GM21528 (cell line): ENCODE results near the gene DGCR8.

Source experiments
- ATAC-seq: cut with Tn5 transposase; IDR thresholded peaks from one replicate; pipeline ENCODE4 v1.9.1; 2021; ENCODE audit warnings: mild to moderate bottlenecking, moderate library complexity; ENCODE audit not compliant: unreplicated experiment, low FRiP score

The DGCR8 gene

DNA sequence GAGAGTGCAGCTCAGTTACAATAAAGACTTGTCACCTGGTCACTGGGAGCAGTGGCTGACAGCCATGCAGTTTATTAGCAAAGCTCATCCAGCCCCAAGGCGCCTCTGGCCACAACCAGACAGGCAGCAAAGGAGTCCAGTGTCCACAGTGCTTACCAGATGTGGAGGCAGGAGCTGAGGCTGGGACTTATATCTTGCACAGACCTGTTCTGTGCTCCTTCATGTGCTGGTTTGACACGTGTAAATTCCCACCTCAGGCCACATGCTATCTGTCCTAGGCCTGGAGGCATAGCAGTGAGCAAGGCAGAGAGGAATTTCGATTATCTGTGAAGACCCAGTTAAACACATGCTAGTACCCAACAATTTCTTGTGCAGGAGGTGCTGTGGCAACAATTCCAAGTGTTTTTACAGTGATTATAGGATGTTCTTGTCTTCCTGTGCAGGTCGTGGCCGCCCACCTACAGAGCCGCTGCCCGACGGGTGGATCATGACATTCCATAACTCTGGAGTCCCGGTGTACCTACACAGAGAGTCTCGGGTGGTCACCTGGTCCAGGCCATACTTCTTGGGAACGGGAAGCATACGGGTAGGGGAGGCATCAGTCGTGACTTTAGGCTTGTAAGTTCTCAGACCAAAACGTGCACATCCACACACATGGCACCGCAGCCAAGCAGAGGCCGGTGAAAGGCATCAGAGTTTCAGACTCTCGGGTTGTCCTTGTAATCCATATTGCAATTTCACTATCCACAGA is 9.4 kb downstream of the DGCR8 start:
- ATAC-seq, result no peak

GRCh38 chr22:20089977-20090729 is 10.1 kb downstream of the DGCR8 start:
- ATAC-seq, result no peak

- ATAC-seq, result no peak
These were observed 10.7 kb downstream of the DGCR8 start for GRCh38 chr22:20090730-20091240.

DNA sequence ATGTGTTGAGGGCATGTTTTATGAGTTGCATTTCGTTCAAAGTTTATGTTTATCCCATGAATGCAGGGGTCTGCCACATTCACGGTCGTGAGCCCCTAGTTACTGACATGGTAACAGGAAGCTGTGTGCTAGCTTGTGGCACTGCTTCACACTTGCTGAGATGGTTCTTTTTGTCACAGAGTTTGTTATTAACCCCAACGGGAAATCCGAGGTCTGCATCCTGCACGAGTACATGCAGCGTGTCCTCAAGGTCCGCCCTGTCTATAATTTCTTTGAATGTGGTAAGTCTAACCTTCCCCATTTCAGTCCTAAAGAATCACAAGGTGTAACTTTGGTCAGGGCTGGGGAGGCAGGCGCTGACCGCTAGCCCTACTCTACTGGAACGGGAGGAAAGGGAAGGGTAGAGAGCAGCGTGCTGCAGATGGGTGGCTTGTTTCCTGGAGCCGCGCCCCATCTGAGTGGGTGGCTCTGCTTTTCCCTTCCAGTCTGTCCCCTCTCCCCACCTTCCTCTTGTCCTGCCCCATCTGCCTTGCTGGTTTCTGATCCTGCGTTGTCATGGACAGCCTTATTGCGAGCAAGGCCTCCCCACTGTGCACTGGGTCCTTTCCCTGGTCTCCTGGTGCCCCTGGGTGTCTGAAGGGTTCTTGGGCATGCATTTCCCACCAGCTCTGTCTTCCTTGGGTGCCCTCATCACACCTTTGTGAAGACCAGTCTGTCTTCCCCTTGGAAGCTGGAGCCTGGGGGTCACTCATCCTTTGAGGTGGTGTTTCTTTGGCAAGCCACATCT is 11.8 kb downstream of the DGCR8 start:
- no peak for ATAC-seq

DNA sequence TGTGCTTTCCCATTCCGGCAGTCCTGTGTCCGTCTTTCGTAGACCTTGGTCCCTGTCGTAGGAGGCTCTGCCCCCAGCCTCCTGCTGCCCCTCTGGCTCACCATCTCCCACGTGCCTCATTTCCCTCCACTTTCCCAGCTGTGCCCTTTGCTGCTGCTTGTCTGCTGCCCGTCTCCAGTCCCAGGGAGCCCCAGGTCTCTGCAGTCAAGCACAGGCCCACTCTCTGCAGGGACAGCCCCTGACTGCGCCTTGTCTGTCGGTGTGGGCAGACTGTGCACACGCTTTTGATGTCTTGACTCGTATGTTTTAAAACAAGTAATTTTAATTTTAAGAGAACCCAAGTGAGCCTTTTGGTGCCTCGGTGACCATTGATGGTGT is 12.4 kb downstream of the DGCR8 start:
- ATAC-seq, result no peak

DNA sequence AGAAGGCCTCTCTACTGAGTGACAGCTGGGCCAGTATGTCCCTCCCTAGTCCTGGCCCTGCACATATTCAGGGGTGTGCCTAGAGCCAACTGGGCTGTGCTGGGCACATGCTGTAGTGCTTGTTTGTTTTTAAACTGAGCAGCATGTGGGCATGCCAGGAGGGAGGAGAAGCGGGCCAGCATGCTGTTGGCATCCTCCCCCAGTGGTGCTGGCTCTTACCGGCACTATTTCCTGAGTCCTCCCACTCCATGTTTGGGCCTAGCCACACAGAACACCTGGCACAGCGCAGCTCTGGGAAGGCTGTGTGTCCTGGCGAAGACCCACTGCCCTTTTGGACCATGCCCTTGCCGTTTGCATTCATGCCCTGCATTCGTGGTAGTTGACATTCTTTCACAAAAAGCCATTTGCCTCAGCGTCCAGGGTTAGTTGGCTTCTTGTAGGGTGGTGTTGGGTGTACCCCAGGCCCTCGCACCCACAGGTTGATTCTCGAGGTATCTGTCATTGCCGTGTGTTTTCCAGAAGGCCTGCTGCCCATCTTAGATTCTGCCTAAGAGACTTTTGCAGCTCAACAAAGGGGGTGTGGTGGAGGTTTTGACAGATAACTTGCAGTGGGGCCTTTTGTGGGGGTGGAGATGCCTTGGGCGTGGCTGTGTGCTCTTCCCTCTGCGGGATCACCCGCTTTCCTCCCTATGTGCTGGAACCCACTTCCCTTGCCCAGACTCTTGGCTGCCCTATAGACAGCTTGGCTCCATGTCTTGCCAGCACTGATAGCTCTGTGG is 13.6 kb downstream of the DGCR8 start:
- no peak for ATAC-seq

DNA sequence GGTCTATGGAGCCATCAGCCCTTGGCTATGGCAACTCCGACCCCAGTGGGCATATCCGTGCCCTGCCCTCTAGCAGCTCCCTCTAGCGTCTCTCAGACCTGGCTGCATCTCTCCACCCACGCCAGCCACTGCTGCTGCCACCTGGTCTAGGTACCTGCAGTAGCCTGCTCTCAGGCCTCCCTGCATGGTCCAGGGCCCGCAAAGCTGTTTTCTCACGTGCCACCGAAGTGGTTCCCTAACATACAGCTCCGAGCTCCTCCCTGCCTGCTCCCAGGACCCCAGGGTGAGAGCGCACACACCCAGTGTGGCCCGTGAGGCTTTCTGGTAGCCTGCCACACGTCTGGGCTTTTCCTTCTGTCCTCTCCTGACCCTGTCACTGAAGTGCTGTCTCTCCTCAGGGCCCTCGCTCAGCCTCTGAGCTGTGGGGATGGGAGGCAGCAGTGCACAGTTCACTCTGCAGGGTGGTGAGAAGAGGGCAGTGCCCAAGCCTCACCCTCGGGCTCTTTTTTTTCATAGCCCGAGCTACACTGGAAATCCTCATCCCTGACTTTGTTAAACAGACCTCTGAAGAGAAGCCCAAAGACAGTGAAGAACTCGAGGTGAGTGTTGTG is 14.3 kb downstream of the DGCR8 start:
- ATAC-seq, result no peak

GRCh38 chr22:20095521-20095920 is 15.5 kb downstream of the DGCR8 start:
- no peak for ATAC-seq

GRCh38 chr22:20096574-20097420 is 16.8 kb downstream of the DGCR8 start:
- ATAC-seq, result no peak

GRCh38 chr22:20099099-20099711 is 19.2 kb downstream of the DGCR8 start:
- no peak for ATAC-seq

- no peak for ATAC-seq
These were observed 21.6 kb downstream of the DGCR8 start for GRCh38 chr22:20101638-20102037.

- no peak for ATAC-seq
These were observed 22.3 kb downstream of the DGCR8 start for GRCh38 chr22:20102203-20102780.

DNA sequence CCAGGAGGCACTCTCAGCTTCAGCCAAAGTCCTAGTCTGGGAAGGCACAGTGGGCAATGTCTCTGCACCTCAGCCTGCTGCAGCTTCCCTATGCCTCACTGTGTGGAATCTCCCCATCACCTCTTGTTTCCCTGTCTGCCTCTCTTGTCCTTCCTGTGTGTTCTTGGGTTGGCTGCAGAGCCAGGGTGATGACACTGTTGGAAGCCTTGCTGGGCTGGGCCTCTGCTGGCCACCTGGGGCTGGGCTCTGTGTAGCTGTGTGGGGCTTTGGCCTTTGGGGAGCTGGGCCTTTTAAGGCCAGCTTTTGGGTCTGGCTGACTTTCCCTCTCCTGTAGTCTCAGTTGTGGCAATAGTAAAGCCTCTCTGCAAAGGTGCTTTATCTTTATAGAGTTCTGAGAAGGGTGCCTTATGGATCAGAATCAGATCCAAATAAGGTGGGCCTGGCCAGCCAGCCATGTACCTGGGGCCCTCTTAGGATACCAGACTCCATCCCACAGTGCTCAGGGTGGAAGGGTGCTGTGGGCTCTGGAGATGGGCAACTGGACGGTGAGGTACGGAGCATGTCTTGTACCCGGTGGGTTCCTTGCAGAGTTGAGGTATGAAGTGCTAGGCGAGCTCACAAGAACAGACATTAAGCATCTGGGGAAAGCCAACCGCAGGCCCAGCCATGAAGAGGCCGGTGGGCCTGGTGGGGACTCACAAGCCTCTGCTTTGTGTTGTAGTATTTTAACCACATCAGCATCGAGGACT is 25.6 kb downstream of the DGCR8 start:
- no peak for ATAC-seq

- no peak for ATAC-seq
These were observed 26.3 kb downstream of the DGCR8 start for GRCh38 chr22:20106205-20106848.

- ATAC-seq, result no peak
These were observed 26.8 kb downstream of the DGCR8 start for GRCh38 chr22:20106849-20107237.

DNA sequence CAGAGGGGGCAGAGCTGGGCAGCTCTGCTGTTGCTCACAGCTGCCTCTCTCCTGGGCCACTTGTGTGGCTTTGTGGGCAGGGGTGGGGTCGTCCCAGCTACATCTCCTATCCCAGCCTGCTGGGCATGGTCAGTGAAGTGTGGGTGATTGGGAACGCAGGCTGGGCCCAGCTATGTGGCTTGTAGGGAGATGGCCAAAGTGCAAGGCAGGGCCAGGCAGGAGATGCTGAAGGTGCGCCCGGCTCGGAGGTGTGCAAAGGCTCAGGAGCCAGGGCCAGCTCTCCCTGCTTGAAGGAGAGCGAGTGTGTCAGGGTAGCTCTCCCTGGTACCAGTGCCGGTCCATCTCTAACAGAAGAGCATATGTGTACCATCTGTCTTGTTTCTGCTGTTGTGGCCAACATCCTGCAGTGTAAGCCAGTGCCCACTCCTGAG is 27.4 kb downstream of the DGCR8 start:
- ATAC-seq, result no peak
